ENCODE measurements around the gene MRPS22. TPM values are rescaled to one million over a fixed set of nuclear protein-coding genes. Genes with fewer than 3 reads are reported as not detected.
"Not testable (repeated sequence)": the region's sequence is repeated elsewhere in the genome, so short reads cannot be mapped to it uniquely, and the experiment has no call there.

The MRPS22 gene
- total and polyA plus RNA-seq, 7 experiments from 2014 or later: 26.2 to 47.0 (median 36.5) TPM

- DNase-seq: no peak
- H3K36me3 Mint-ChIP-seq: peaks cover 13 to 45% (median 23%) of the 10 kb centered on the region in 5 donors
Observed at GRCh38 chr3:139380575-139380974, 36.8 kb downstream of the MRPS22 start.

DNA sequence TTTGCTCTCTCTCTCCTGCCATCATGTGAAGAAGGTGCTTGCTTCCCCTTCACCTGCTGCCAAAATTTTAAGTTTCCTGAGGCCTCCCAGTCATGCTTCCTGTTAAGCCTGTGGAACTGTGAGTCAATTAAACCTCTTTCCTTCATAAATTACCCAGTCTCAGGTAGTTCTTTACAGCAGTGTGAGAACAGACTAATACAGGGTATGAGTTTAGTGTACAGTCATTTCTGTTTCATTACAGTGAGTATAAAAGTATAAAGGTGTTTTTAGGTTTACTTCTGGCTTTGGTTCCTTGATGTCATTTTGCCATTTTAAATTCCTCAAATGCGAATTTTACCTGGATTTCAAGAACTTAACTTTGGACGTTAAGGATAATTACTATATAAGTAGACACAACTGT lies 38.5 kb downstream of the MRPS22 start:
- ATAC-seq; H3K9me3 Mint-ChIP-seq; H3K4me3 Mint-ChIP-seq; H3K27ac ChIP-seq (ENCODE audit: low read depth, low read length); intact Hi-C loops (cut with micrococcal nuclease); H3K27me3 ChIP-seq (ENCODE audit: control insufficient read depth in 2 of 2, insufficient read depth in 2 of 2, low read length in 2 of 2); H3K27me3 Mint-ChIP-seq; H3K4me3 ChIP-seq (ENCODE audit: low read length); H3K4me1 ChIP-seq (ENCODE audit: control insufficient read depth in 2 of 2, insufficient read depth in 2 of 2, low read length in 2 of 2); H3K9me3 ChIP-seq (ENCODE audit: control insufficient read depth in 2 of 3, low read length in 3 of 3); CTCF ChIA-PET; DNase-seq; POLR2A ChIA-PET: not testable (repeated sequence)
- Mint-ChIP-seq H3K36me3 (peaks cover 10 to 41% (median 20%) of the 10 kb centered on the region in 5 donors), H3K4me1 (peaks cover 22 to 76% (median 60%) of the 10 kb centered on the region in 7 donors), H3K27ac (peak overlapping the region in 2 of 9 donors; percentile 25 to 34)
- H3K36me3 ChIP-seq (ENCODE audit: control insufficient read depth in 2 of 3, insufficient read depth in 3 of 3, low read length in 3 of 3): peaks cover 6 to 46% (median 7%) of the 10 kb centered on the region in 3 experiments

More at GRCh38 chr3:139380575-139380974, 36.8 kb downstream of the MRPS22 start:
- intact Hi-C loops (cut with micrococcal nuclease): no loop called here
- H3K27me3 Mint-ChIP-seq: no peaks in the 10 kb centered on the region
- Histone ChIP-seq H3K4me1 (ENCODE audit: control insufficient read depth in 2 of 2, insufficient read depth in 2 of 2, low read length in 2 of 2) (no peaks in the 10 kb centered on the region), H3K9me3 (ENCODE audit: control insufficient read depth in 2 of 3, low read length in 3 of 3) (no peaks in the 10 kb centered on the region), H3K4me3 (ENCODE audit: low read length) (no peak overlapping the region), H3K27ac (ENCODE audit: low read depth, low read length) (no peak overlapping the region), H3K36me3 (ENCODE audit: control insufficient read depth in 2 of 3, insufficient read depth in 3 of 3, low read length in 3 of 3) (peaks cover 6 to 59% (median 14%) of the 10 kb centered on the region in 3 experiments), H3K27me3 (ENCODE audit: control insufficient read depth in 2 of 2, insufficient read depth in 2 of 2, low read length in 2 of 2) (no peaks in the 10 kb centered on the region)
- peak overlapping the region in 4 of 9 donors; percentile 34 to 73 (median 62) for H3K27ac Mint-ChIP-seq
- ChIA-PET CTCF (interaction anchor here (0.7 kb wide), 1 partner anchor 12 kb away, joined by 3 read pairs; no protein-coding TSS in a partner anchor), POLR2A (no interaction called here)
- H3K4me1 Mint-ChIP-seq: peaks cover 10 to 64% (median 46%) of the 10 kb centered on the region in 7 donors
- ATAC-seq: no peak
- H3K4me3 Mint-ChIP-seq: no peak overlapping the region
- no peaks in the 10 kb centered on the region for H3K9me3 Mint-ChIP-seq

DNA sequence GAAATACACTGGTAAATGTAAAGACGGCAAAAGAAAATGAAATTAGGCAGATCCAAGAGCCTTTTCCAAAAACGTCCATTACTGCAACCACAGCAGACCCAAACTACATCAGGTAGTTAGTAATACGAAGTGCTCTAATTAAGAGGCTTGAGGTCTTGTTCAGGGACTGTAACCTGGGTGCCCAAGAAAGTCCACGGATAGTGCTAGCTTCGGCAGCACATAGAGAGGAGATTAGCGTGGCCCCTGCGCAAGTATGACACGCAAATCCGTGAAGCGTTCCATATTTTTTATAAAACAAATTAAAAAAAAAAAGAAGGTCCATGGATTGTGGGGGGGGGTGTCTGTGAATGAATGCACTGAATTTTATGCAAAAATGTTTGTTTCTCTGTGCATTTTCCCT lies 44.3 kb downstream of the MRPS22 start:
- no peak overlapping the region for H3K27ac ChIP-seq (ENCODE audit: low read depth, low read length)
- POLR2A ChIA-PET: interaction anchor here (1.0 kb wide), 1 partner anchor 795 kb away, joined by 3 read pairs; no protein-coding TSS in a partner anchor
- no peaks in the 10 kb centered on the region for H3K9me3 ChIP-seq (ENCODE audit: control insufficient read depth in 2 of 3, low read length in 3 of 3)
- Mint-ChIP-seq H3K27me3 (peaks cover 0 to 4% (median 0%) of the 10 kb centered on the region in 5 donors), H3K4me3 (peak overlapping the region; percentile 37 to 100 (median 76)), H3K36me3 (peaks cover 0 to 2% (median 0%) of the 10 kb centered on the region in 5 donors), H3K4me1 (peaks cover 32 to 79% (median 65%) of the 10 kb centered on the region in 7 donors), H3K9me3 (no peaks in the 10 kb centered on the region), H3K27ac (peak overlapping the region in 8 of 9 donors; percentile 16 to 68 (median 37))
- H3K4me1 ChIP-seq (ENCODE audit: control insufficient read depth in 2 of 2, insufficient read depth in 2 of 2, low read length in 2 of 2): peaks cover 5 to 13% of the 10 kb centered on the region in 2 donors
- CTCF ChIA-PET: no interaction called here
- H3K27me3 ChIP-seq (ENCODE audit: control insufficient read depth in 2 of 2, insufficient read depth in 2 of 2, low read length in 2 of 2): no peaks in the 10 kb centered on the region
- DNase-seq: no peak
- no peak for ATAC-seq
- no peak overlapping the region for H3K4me3 ChIP-seq (ENCODE audit: low read length)
- intact Hi-C loops (cut with micrococcal nuclease): loop anchor here in 1 of 2 donors (2.0 kb wide), 1 partner anchor 553 kb away; the partner anchor contains the start of gene PIK3CB
- H3K36me3 ChIP-seq (ENCODE audit: control insufficient read depth in 2 of 3, insufficient read depth in 3 of 3, low read length in 3 of 3): peaks cover 0 to 11% (median 0%) of the 10 kb centered on the region in 3 experiments

DNA sequence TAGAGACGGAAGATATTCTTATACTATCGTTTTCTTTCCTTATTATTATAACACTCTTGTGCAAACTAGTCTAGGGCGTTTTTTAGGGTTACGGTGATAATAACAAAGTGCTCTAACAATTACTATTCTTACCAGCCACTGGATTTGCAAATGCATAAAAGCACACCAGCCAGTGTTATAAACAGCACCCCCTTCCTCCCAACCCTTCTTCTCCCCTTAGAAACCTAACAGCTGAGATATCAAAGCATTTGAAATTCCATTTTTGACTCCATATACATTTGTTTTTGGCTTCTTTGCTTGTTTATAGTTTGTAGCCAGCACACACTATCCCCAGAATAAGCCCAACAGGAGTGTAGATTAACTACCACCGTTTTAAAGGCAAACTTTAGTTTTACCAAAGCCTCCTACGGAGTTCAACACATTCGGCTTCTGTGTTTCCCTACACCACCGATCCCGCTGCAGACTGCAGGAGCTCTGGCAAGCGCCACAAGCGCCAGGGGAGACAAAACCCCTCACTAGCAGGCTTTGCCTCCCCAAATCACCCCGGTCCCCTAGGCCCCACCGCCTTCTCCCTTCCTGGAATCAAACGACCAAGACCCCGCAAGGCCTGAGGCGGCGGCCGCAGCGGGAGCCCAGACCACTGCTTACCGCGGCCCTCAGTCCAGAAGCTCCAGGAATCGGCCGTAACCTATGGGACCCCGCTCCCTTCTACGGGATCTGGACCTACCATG lies 45.2 kb downstream of the MRPS22 start:
- ChIA-PET POLR2A (no interaction called here), CTCF (interaction anchor here (0.6 kb wide), 1 partner anchor 26 kb away, joined by 3 read pairs; no protein-coding TSS in a partner anchor)
- Mint-ChIP-seq H3K9me3 (no peaks in the 10 kb centered on the region), H3K36me3 (peaks cover 0 to 2% (median 0%) of the 10 kb centered on the region in 5 donors), H3K4me3 (peak overlapping the region; percentile 87 to 100 (median 99)), H3K4me1 (peaks cover 35 to 76% (median 64%) of the 10 kb centered on the region in 7 donors), H3K27me3 (peaks cover 0 to 12% (median 0%) of the 10 kb centered on the region in 5 donors), H3K27ac (peak overlapping the region; percentile 97 to 100 (median 99))
- peak overlapping the region; percentile 91 for H3K4me3 ChIP-seq (ENCODE audit: low read length)
- H3K27me3 ChIP-seq (ENCODE audit: control insufficient read depth in 2 of 2, insufficient read depth in 2 of 2, low read length in 2 of 2): no peaks in the 10 kb centered on the region
- peak in 2 of 9 donors; percentile 1 to 17 for DNase-seq
- no peaks in the 10 kb centered on the region for H3K9me3 ChIP-seq (ENCODE audit: control insufficient read depth in 2 of 3, low read length in 3 of 3)
- H3K4me1 ChIP-seq (ENCODE audit: control insufficient read depth in 2 of 2, insufficient read depth in 2 of 2, low read length in 2 of 2): peaks cover 5 to 13% of the 10 kb centered on the region in 2 donors
- H3K36me3 ChIP-seq (ENCODE audit: control insufficient read depth in 2 of 3, insufficient read depth in 3 of 3, low read length in 3 of 3): peaks cover 0 to 11% (median 0%) of the 10 kb centered on the region in 3 experiments
- peak; percentile 18 for ATAC-seq
- H3K27ac ChIP-seq (ENCODE audit: low read depth, low read length): peak overlapping the region; percentile 93
- intact Hi-C loops (cut with micrococcal nuclease): loop anchor here (1.0 to 2.0 kb wide), 7 partner anchors 45 to 1552 kb away; partner anchors contain the start of genes SLC25A36 (in 2 of the 2), CEP70 (in 1 of the 2), DBR1 (in 1 of the 2) and MRPS22 (in 1 of the 2)

DNA sequence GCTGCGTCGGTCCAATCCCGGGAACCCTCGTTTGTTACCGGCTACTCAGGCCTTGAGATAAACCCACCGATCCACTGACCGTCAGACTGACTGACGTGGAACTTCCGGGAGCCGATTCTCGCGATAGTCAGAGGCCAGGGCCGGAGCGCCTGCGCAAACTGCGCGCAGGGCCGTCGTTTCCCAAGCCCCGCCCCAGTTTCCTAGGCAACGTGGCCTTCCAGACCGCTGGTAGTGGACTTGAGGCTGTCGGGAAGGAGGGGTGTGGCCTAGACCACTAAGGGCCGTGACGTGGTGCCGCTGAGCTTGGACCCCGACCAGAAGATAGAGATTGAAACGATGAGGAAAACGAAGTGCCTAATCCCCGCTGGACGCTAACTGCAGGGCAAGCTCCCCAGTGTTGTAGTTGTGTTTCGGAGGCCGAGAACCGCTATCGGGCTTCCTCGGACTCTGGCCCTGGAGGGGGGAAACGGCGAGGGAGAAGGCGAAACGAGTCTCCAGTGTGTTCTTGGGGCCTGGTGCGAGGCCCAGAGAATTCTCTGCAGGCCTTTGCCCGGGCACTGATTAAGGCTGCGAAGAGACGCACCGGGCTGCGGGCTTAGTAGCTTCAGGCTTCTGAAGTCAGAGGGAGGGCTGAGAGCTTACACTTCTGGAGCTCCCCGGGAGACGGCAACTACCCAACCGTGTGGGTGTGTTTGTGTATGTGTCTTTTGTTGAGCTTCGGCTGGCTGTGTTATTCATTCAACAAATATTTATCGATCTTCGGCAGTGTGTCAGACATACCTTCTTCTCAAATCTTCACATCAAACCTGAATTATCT lies 45.9 kb downstream of the MRPS22 start, which contains the start of gene COPB2:
COPB2 (minus strand) TSS at position 96 of the 817 bp plus-strand sequence. CDS start 97 bp downstream, outside the sequence.
- H3K27ac ChIP-seq (ENCODE audit: low read depth, low read length): peak within 1 kb of the TSS; percentile 93
- ChIA-PET POLR2A (interaction anchor here (0.7 to 1.9 kb wide), 2 partner anchors 44 to 872 kb away, joined by 3 to 7 read pairs; no protein-coding TSS in a partner anchor), CTCF (interaction anchor here (0.6 kb wide), 1 partner anchor 26 kb away, joined by 3 read pairs; no protein-coding TSS in a partner anchor)
- H3K36me3 Mint-ChIP-seq: peaks cover 0 to 2% (median 0%) of the 10 kb centered on the region in 5 donors
- H3K4me3 Mint-ChIP-seq: peak within 1 kb of the TSS; percentile 87 to 100 (median 99)
- H3K27me3 ChIP-seq (ENCODE audit: control insufficient read depth in 2 of 2, insufficient read depth in 2 of 2, low read length in 2 of 2): no peaks in the 10 kb centered on the region
- H3K4me1 ChIP-seq (ENCODE audit: control insufficient read depth in 2 of 2, insufficient read depth in 2 of 2, low read length in 2 of 2): peaks cover 5 to 13% of the 10 kb centered on the region in 2 donors
- H3K27me3 Mint-ChIP-seq: peaks cover 0 to 13% (median 0%) of the 10 kb centered on the region in 5 donors
- H3K4me3 ChIP-seq (ENCODE audit: low read length): peak within 1 kb of the TSS; percentile 91
- DNase-seq: peak; percentile 84 to 97 (median 87)
- peaks cover 0 to 11% (median 0%) of the 10 kb centered on the region in 3 experiments for H3K36me3 ChIP-seq (ENCODE audit: control insufficient read depth in 2 of 3, insufficient read depth in 3 of 3, low read length in 3 of 3)
- H3K27ac Mint-ChIP-seq: peak within 1 kb of the TSS; percentile 97 to 100 (median 99)
- H3K4me1 Mint-ChIP-seq: peaks cover 34 to 70% (median 60%) of the 10 kb centered on the region in 7 donors
- intact Hi-C loops (cut with micrococcal nuclease): loop anchor here (1.0 to 5.0 kb wide), 9 partner anchors 45 to 1552 kb away; partner anchors contain the start of genes CEP70 (in 2 of the 2), SLC25A36 (in 2 of the 2), DBR1 (in 1 of the 2) and MRPS22 (in 1 of the 2)
- no peaks in the 10 kb centered on the region for H3K9me3 ChIP-seq (ENCODE audit: control insufficient read depth in 2 of 3, low read length in 3 of 3)
- H3K9me3 Mint-ChIP-seq: no peaks in the 10 kb centered on the region
- ATAC-seq: peak; percentile 97

- no peaks in the 10 kb centered on the region for H3K4me1 ChIP-seq (ENCODE audit: control insufficient read depth in 2 of 2, insufficient read depth in 2 of 2, low read length in 2 of 2)
- no peak overlapping the region for H3K27ac ChIP-seq (ENCODE audit: low read depth, low read length)
- ChIA-PET CTCF (no interaction called here), POLR2A (no interaction called here)
- no peak overlapping the region for H3K27ac Mint-ChIP-seq
- H3K36me3 Mint-ChIP-seq: peaks cover 0 to 6% (median 2%) of the 10 kb centered on the region in 5 donors
- H3K27me3 Mint-ChIP-seq: peaks cover 0 to 23% (median 0%) of the 10 kb centered on the region in 5 donors
- H3K4me3 Mint-ChIP-seq: no peak overlapping the region
- ATAC-seq (no peak), DNase-seq (no peak)
- no peak overlapping the region for H3K4me3 ChIP-seq (ENCODE audit: low read length)
- intact Hi-C loops (cut with micrococcal nuclease): loop anchor here in 1 of 2 donors (5.0 kb wide), 1 partner anchor 802 kb away; the partner anchor contains the start of gene CEP70
- no peaks in the 10 kb centered on the region for H3K27me3 ChIP-seq (ENCODE audit: control insufficient read depth in 2 of 2, insufficient read depth in 2 of 2, low read length in 2 of 2)
- no peaks in the 10 kb centered on the region for H3K9me3 Mint-ChIP-seq
- peaks cover 4 to 29% (median 22%) of the 10 kb centered on the region in 7 donors for H3K4me1 Mint-ChIP-seq
- H3K9me3 ChIP-seq (ENCODE audit: control insufficient read depth in 2 of 3, low read length in 3 of 3): no peaks in the 10 kb centered on the region
- peaks cover 0 to 8% (median 0%) of the 10 kb centered on the region in 3 experiments for H3K36me3 ChIP-seq (ENCODE audit: control insufficient read depth in 2 of 3, insufficient read depth in 3 of 3, low read length in 3 of 3)
Observed at GRCh38 chr3:139394116-139394515, 50.3 kb downstream of the MRPS22 start.
